ENCODE results near the gene USE1. TPM values are rescaled to one million over a fixed set of nuclear protein-coding genes. Genes with fewer than 3 reads are reported as not detected.

Gene USE1
- total and polyA plus RNA-seq, 9 of the 15 experiments (the other 6 are each of a cell fraction or from before 2014, with no cell fraction given), result 17.3 to 52.4 (median 34.0) TPM

GRCh38 chr19:17220207-17220758, 5.1 kb downstream of the USE1 start (continued):
- TF ChIP-seq THRA (IDR thresholded peaks at IDR 0.05) (no peak), FOXK2 (conservative IDR thresholded peaks at IDR 0.05 in 1 of 2, IDR thresholded peaks at IDR 0.05 in 1 of 2; ENCODE audit: low read depth in 2 of 2) (no peak), PBX2 (CRISPR knock-in tag; IDR thresholded peaks at IDR 0.05; ENCODE audit: low read depth) (no peak), PBX2 (tag; conservative IDR thresholded peaks at IDR 0.05; ENCODE audit: low read depth) (no peak), SIN3A (IDR thresholded peaks at IDR 0.05; ENCODE audit: borderline replicate concordance in 2 of 2, control insufficient read depth in 1 of 2, low read depth in 2 of 2, low read length in 2 of 2) (no peak), SMAD2 (IDR thresholded peaks at IDR 0.05; ENCODE audit: low read depth, low read length) (no peak), POLR2A (conservative IDR thresholded peaks at IDR 0.05) (peak; percentile 70), SMARCE1 (IDR thresholded peaks at IDR 0.05) (peak; percentile 75), BCOR (IDR thresholded peaks at IDR 0.05) (no peak), ZNF655 (CRISPR knock-in tag; IDR thresholded peaks at IDR 0.05) (no peak), MCM7 (IDR thresholded peaks at IDR 0.05) (no peak), HMG20B (CRISPR knock-in tag; IDR thresholded peaks at IDR 0.05) (no peak), NCOR1 (IDR thresholded peaks at IDR 0.05) (0 out of 2 replicates have a peak, but pooled peaks have one; percentile 4), ZNF316 (IDR thresholded peaks at IDR 0.05) (peak; percentile 81), HDGF (IDR thresholded peaks at IDR 0.05) (no peak), ZNF507 (tag; conservative IDR thresholded peaks at IDR 0.05) (no peak), SMAD4 (CRISPR knock-in tag; conservative IDR thresholded peaks at IDR 0.05) (0 out of 2 replicates have a peak, but pooled peaks have one; percentile 18), LEF1 (IDR thresholded peaks at IDR 0.05) (no peak), HNRNPK (IDR thresholded peaks at IDR 0.05; ENCODE audit: low read depth, low read length, poor library complexity, severe bottlenecking) (no peak), E2F6 (IDR thresholded peaks at IDR 0.05; ENCODE audit: borderline replicate concordance in 1 of 2, extremely low read depth in 1 of 2, insufficient read depth in 1 of 2, insufficient read length in 1 of 2, low read depth in 1 of 2, low read length in 1 of 2, poor library complexity in 1 of 2, severe bottlenecking in 1 of 2) (peak; percentile 23 to 44), CCAR2 (IDR thresholded peaks at IDR 0.05; ENCODE audit: low read depth, low read length) (no peak), HIVEP1 (CRISPR knock-in tag; IDR thresholded peaks at IDR 0.05) (no peak), BRF1 (IDR thresholded peaks at IDR 0.05; ENCODE audit: borderline replicate concordance, extremely low read depth, insufficient read length) (no peak), RFX7 (CRISPR knock-in tag; IDR thresholded peaks at IDR 0.05) (no peak)

All from K562 (cell line).